ENCODE data around the gene SULT2B1. TPM values are rescaled to one million over a fixed set of nuclear protein-coding genes. Genes with fewer than 3 reads are reported as not detected.

SULT2B1 gene
- total RNA-seq, 1 experiment from 2014 or later, result 6.2 TPM

GRCh38 chr19:48639483-48640375 is 87.8 kb downstream of the SULT2B1 start:
- Histone ChIP-seq H3F3A (ENCODE audit: insufficient read depth, low read depth) (peaks cover 28% of the 10 kb centered on the region), H3K27ac (no peak overlapping the region), H3K9me3 (ENCODE audit: insufficient read depth, low read depth) (no peaks in the 10 kb centered on the region), H3K27me3 (ENCODE audit: insufficient read depth, low read depth) (no peaks in the 10 kb centered on the region), H3K79me2 (ENCODE audit: low read depth) (peaks cover 11% of the 10 kb centered on the region), H2AFZ (peak overlapping the region; percentile 64; the same call in 1 of the 2 replicates), H3K4me2 (peak overlapping the region; percentile 69), H3K4me3 (peak overlapping the region; percentile 39; the same call in 1 of the 2 replicates), H3K4me1 (replicated peaks; ENCODE audit: insufficient read depth) (peaks cover 17% of the 10 kb centered on the region), H3K9me2 (ENCODE audit: insufficient read depth) (no peaks in the 10 kb centered on the region), H4K20me1 (ENCODE audit: insufficient read depth) (no peaks in the 10 kb centered on the region), H3K36me3 (ENCODE audit: low read depth) (no peaks in the 10 kb centered on the region)
- BruUV-seq (replicated peaks), result no TSS peak
- ChIA-PET POLR2A (ENCODE audit: unreplicated experiment) (interaction anchor here (0.5 kb wide), 1 partner anchor 32 kb away, joined by 3 read pairs; no protein-coding TSS in a partner anchor), CTCF (interaction anchor here (0.5 to 0.6 kb wide), 2 partner anchors 13 to 353 kb away, joined by 3 to 4 read pairs; partner anchors contain the start of gene GYS1)
- DNase-seq, result peak in 1 of 2 experiments; percentile 48
- no peak for TF ChIP-seq CTCF (conservative IDR thresholded peaks at IDR 0.05)
- no peak for TF ChIP-seq EZH2 (IDR thresholded peaks at IDR 0.05; ENCODE audit: low read depth)
- intact Hi-C loops (cut with micrococcal nuclease; ENCODE audit: unreplicated experiment), result loop anchor here (5.0 to 10.0 kb wide), 3 partner anchors 98 to 355 kb away; partner anchors contain the start of genes GYS1 and RUVBL2

- H3K9me2 ChIP-seq (ENCODE audit: insufficient read depth), result no peaks in the 10 kb centered on the region
- no peaks in the 10 kb centered on the region for H3K27me3 ChIP-seq (ENCODE audit: insufficient read depth, low read depth)
- H3K27ac ChIP-seq, result no peak overlapping the region
- no peak overlapping the region for H2AFZ ChIP-seq
- POLR2A ChIA-PET (ENCODE audit: unreplicated experiment), result no interaction called here
- H4K20me1 ChIP-seq (ENCODE audit: insufficient read depth), result no peaks in the 10 kb centered on the region
- CTCF ChIA-PET, result no interaction called here
- intact Hi-C loops (cut with micrococcal nuclease; ENCODE audit: unreplicated experiment), result loop anchor here (10.0 kb wide), 1 partner anchor 353 kb away; the partner anchor contains the start of genes GYS1 and RUVBL2
- H3F3A ChIP-seq (ENCODE audit: insufficient read depth, low read depth), result peaks cover 25% of the 10 kb centered on the region
- H3K4me1 ChIP-seq (replicated peaks; ENCODE audit: insufficient read depth), result peaks cover 24% of the 10 kb centered on the region
- H3K4me2 ChIP-seq, result no peak overlapping the region
- H3K4me3 ChIP-seq, result no peak overlapping the region
- BruUV-seq (replicated peaks), result no TSS peak
- TF ChIP-seq CTCF (conservative IDR thresholded peaks at IDR 0.05) (no peak), EZH2 (IDR thresholded peaks at IDR 0.05; ENCODE audit: low read depth) (no peak)
- no peak for DNase-seq
- no peaks in the 10 kb centered on the region for H3K36me3 ChIP-seq (ENCODE audit: low read depth)
- no peaks in the 10 kb centered on the region for H3K9me3 ChIP-seq (ENCODE audit: insufficient read depth, low read depth)
- no peaks in the 10 kb centered on the region for H3K79me2 ChIP-seq (ENCODE audit: low read depth)
These were observed 89.9 kb downstream of the SULT2B1 start for GRCh38 chr19:48641850-48642249.

GRCh38 chr19:48642862-48643261 is 90.9 kb downstream of the SULT2B1 start:
- no peaks in the 10 kb centered on the region for H3K9me3 ChIP-seq (ENCODE audit: insufficient read depth, low read depth)
- TF ChIP-seq CTCF (conservative IDR thresholded peaks at IDR 0.05) (no peak), EZH2 (IDR thresholded peaks at IDR 0.05; ENCODE audit: low read depth) (no peak)
- no peaks in the 10 kb centered on the region for H3K79me2 ChIP-seq (ENCODE audit: low read depth)
- no TSS peak for BruUV-seq (replicated peaks)
- peaks cover 24% of the 10 kb centered on the region for H3K4me1 ChIP-seq (replicated peaks; ENCODE audit: insufficient read depth)
- H4K20me1 ChIP-seq (ENCODE audit: insufficient read depth), result no peaks in the 10 kb centered on the region
- POLR2A ChIA-PET (ENCODE audit: unreplicated experiment), result interaction anchor here (0.6 kb wide), 1 partner anchor 229 kb away, joined by 3 read pairs; no protein-coding TSS in a partner anchor
- peaks cover 25% of the 10 kb centered on the region for H3F3A ChIP-seq (ENCODE audit: insufficient read depth, low read depth)
- no peaks in the 10 kb centered on the region for H3K36me3 ChIP-seq (ENCODE audit: low read depth)
- H3K9me2 ChIP-seq (ENCODE audit: insufficient read depth), result no peaks in the 10 kb centered on the region
- CTCF ChIA-PET, result interaction anchor here (0.6 kb wide), 1 partner anchor 184 kb away, joined by 4 read pairs; no protein-coding TSS in a partner anchor
- no peak overlapping the region for H2AFZ ChIP-seq
- no peak overlapping the region for H3K27ac ChIP-seq
- H3K4me2 ChIP-seq, result no peak overlapping the region
- intact Hi-C loops (cut with micrococcal nuclease; ENCODE audit: unreplicated experiment), result loop anchor here (10.0 kb wide), 1 partner anchor 352 kb away; the partner anchor contains the start of genes GYS1 and RUVBL2
- no peak for DNase-seq
- H3K4me3 ChIP-seq, result no peak overlapping the region
- no peaks in the 10 kb centered on the region for H3K27me3 ChIP-seq (ENCODE audit: insufficient read depth, low read depth)
